ENCODE results near the gene SLC13A2.

GRCh38 chr17:28513476-28513875 is 40.0 kb downstream of the SLC13A2 start:
- TF ChIP-seq CTCF (conservative IDR thresholded peaks at IDR 0.05; ENCODE audit: low read depth, low read length) = no peak
- no peak for TF ChIP-seq EZH2 (IDR thresholded peaks at IDR 0.05; ENCODE audit: borderline replicate concordance, low read depth, low read length, poor library complexity, severe bottlenecking)

Data from A673 (cell line).